GM04503 (cell line): ENCODE results near the gene ESRRG.

Source experiments
- DNase-seq: peaks from one replicate; pipeline ENCODE4 v3.0.0-alpha.2; 2012; ENCODE audit warnings: low read depth

Gene ESRRG

GRCh38 chr1:216723274-216723780, at the start of gene ESRRG:
Gene ESRRG (minus strand): TSS chr1:216723429. CDS start chr1:216723299, 130 bp downstream.
- no peak for DNase-seq

DNA sequence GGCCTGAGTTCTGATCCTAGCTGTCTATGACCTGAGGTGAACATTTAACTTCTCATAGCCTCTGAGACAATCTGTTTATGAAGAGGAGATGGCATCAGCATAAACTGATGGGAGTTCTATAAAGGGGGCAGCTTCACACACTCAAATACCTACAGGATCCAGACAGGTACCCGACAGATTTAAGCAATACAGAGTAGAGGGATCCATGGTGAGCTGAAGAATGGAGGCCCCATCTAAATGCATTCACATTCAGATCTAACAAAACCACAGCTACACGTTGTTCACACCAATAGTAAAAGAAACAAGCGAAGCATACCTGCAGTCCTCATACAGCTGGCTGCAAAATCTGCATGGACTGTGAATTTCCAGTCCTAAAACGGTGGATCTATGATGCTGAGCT, 48.7 kb upstream of the ESRRG start:
- DNase-seq = no peak

DNA sequence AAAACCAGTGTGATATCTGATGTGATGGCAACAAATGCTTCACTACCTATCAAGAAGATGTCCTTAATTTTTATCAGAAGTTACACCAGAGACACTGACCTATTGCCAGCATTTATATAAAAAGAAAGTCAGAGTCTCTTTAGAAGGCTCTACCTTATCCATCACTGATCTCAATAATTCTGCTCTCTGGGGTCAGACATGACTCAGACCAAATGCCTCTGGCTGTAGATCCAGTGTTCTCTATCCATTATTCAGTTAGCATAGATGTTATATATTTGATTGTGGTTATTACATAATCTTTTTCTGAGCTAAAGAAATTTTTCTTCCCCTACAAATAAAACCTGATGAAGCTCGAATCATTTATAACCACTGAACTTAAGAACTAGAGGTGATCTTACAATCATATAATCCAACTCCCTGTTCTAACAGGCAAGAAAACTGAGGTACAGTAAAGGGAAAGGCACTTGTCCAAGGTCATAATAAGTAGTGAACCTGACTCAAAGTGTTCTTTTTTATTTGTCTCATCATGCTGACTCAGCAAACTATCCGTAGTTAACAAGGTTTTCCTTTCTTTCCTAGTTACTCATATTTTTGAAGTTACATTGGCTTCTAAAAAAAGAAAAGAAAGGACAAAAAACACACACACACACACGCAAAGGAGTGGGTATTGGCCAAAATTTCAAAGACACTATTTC, 43.6 kb upstream of the ESRRG start:
- no peak for DNase-seq

- DNase-seq = no peak
Observed at GRCh38 chr1:216765346-216766300, 42.4 kb upstream of the ESRRG start.

- no peak for DNase-seq
Observed at GRCh38 chr1:216758161-216758560, 34.9 kb upstream of the ESRRG start.

DNA sequence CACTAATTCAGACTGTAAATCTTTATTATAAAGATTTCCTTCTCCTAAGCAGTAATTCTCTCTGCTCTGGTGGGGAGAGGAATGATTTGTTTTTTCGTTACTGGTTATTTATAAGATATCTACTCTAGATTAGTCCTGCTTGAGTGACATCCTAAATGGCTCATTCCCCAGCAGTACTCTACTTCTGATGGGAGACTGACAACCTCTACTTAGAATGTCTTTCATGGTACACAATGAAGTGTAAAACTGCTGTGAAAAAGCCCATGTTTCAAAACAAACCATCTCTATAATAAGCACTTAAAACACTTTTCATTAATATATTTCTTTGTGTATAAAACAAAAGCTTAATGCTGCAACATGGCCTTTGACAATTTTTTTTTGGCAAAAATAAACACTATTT, 33.9 kb upstream of the ESRRG start:
- no peak for DNase-seq

DNA sequence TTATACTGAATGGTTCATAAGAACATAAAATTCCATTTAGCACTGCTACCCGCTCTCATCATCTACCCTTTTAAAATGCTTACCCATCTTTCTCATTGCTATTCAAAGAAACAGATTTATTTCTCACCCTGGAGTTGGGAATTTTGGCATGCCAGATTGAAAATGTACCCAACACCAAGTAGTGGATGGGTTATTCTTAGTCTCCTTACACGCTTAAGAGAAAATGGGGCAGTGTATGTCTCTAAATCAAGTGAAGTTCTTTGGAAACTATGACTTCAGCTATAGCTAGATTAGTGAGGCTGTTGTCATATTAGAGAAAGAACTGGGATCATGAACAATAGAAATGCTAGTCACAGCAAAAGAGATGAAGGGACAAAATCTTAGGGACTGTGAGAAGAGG, 27.7 kb upstream of the ESRRG start:
- no peak for DNase-seq

DNA sequence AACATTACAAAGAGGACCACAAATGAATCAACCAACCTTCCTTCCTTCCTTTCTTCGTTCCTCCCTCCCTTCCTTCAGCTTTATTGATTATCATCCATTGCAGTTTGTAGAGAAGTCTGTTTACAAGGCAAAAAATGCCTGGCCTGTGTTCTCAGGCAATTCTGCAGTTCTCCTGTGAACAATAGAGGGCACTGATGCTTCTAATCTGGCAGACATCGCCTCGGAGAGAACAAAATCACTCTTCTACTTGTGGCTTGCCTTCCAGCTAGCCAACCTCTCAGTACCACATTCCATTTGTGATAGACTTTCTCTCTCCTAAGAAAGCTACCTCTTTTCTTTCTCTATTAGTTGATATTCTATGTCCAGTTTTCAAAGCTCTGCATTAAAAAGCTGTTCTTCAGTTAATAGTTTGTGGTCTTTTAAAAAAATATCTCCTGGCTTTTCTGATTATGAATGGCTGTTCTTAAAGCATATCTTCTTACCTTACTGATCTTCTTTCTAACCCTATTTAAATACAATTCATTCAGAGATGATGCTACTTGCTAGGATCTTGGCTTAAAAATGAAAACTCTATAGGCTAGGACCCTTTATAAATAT, 26.9 kb upstream of the ESRRG start:
- DNase-seq = peak; percentile 3

- no peak for DNase-seq
Observed at GRCh38 chr1:216749232-216749631, 26.0 kb upstream of the ESRRG start.

DNA sequence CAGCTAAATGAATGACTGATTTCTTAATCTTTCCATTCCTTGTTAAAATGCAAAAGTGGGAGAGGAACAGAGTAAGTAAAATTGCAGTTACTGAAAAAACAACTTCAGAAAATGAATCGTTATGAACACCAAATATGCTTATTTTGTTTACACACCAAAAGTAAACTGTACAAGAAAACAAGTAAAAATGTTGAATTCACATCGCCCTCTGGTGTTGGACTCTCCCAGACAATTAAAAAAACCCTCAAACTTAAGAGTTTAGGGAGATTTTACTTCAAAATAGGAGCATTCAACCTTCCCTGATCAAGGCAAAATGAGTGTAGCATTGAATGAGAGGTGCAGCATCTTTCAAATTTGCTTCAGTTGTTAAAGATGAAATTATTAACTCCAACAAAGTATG, 19.4 kb upstream of the ESRRG start:
- no peak for DNase-seq

- no peak for DNase-seq
Observed at GRCh38 chr1:216740331-216740730, 17.1 kb upstream of the ESRRG start.

- DNase-seq = no peak
Observed at GRCh38 chr1:216739793-216740192, 16.6 kb upstream of the ESRRG start.

GRCh38 chr1:216732121-216732520, 8.9 kb upstream of the ESRRG start:
- DNase-seq = no peak

GRCh38 chr1:216731562-216731961, 8.3 kb upstream of the ESRRG start:
- DNase-seq = no peak

DNA sequence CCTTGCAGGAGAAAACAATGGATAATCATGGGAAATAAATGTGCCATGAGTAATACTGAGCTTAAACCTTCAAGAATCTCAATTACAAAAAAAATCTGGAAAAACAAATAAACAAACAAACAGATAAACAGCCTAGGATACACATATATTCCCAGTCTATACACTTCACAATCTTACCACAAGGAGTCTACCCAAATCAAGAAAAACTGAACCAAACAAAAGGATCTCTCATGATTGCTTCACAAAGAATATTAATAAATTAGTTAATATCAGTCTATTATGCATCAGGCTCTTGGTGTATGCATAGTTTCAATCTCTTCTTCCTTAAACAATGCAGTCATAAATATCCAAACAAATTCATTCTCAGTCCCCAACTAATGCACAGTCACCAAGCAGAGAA, 3.2 kb upstream of the ESRRG start:
- no peak for DNase-seq

DNA sequence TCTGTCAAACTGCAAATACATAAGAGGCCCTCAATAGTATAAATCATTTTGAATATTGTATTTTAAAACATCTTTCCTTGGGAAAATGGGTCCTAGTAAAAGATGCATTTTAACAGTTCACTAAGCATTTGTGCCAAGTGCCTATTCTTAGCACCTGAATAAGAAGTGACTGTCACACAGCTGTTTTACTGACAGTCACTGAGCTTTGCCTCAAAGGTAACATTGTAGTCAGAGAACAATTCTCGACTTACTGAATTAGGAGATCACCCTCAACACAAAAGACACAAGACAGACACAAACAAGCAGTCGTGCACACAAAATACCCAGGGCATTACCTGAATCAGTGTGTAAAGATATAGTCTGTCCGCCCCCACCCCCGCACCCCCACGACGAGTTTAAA, 408 bp downstream of the ESRRG start:
- DNase-seq = no peak

DNA sequence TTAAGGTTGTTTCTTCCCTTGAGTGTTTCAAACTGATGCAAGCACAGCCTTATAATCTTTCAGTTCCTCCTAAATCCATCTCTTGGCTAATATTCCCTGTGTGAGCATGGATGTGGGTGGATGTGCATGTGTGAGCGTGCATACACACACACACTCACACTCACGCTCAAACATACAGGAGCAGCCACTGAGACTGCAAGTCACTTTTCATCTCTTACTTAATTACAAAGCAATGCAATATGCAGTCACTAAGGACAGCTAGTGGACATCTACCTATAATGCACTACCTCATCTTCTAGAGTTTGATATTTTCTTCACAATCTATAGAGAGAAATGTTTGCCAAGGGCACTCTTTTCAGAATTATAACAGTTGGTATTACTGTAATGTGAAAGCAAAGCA, 1.4 kb downstream of the ESRRG start:
- no peak for DNase-seq

DNA sequence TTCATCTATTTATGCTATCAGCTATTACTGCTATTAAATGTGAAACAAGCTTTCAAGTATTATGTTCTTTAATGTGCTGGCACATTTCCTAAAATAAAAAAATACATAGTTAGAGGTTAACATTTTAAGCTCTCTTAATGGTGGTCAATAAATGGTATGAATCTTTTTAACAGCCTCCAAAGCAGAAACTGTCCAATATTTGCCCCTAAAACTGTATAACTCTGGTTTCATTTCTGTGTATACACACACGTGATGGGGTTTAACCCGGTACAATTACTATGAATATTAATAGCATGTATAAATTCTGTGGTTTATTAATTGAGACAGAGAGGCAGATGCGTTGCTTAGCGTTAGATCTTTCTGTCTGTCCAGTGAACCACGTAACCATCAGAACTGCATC, 2.2 kb downstream of the ESRRG start:
- no peak for DNase-seq

- no peak for DNase-seq
Observed at GRCh38 chr1:216711712-216712111, 11.5 kb downstream of the ESRRG start.

DNA sequence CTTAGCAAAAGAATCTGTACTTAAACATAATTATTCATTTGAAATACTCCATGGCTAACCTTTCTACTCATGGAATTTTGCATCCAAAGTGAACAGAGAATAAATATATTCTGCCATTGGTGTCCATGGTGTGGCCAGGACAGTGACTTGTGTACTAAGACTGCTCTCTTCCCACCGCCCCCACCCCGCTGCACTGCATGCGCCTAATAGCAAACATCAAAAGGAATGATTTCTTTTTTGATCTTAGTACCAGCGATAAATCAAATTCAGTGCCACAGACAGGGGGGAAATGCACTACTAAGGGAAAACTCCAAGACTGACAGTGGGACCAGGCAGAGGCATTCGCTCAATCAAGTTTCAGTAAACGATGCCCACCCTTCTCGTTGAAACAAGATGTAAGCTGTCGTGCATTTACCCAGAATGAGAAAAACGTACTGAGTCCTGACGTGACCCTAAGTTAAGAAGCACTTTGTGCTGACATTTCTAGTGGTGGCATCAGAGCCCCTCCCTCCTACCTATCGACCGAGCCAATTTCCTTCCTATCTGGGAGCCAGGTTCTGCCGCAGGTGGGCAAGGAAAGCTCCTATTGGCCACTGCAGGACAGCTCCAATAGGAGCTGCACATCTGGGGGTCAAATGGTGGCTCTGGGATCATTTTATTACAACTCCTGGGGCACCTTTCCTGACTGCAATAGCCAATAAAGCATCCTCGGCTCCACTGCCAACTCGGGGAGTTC, 12.5 kb downstream of the ESRRG start:
- DNase-seq = no peak

- DNase-seq = no peak
Observed at GRCh38 chr1:216710055-216710454, 13.2 kb downstream of the ESRRG start.

GRCh38 chr1:216705676-216706075, 17.6 kb downstream of the ESRRG start:
- DNase-seq = no peak
